Panc1 (cell line): Measurements from ENCODE around the gene SLIT3.

Experiments used
- CTCF ChIP-seq: fragments of 450-650 bp; IDR thresholded peaks from 2 replicates; pipeline ENCODE4 v1.5.1; 2017; ENCODE audit warnings: mild to moderate bottlenecking
- POLR2AphosphoS5 ChIP-seq: IDR thresholded peaks from 2 replicates; pipeline ENCODE4 v1.6.1; 2012; ENCODE audit warnings: mild to moderate bottlenecking, low read depth, low read length, moderate library complexity
- REST ChIP-seq, 2 experiments: IDR thresholded peaks; 2 replicates each; pipeline ENCODE4 v1.6.1; 2011 to 2012; ENCODE audit warnings: low read depth in 2 of 2, control low read depth in 1 of 2, low read length in 1 of 2, mild to moderate bottlenecking in 1 of 2, moderate library complexity in 1 of 2; ENCODE audit not compliant: insufficient read depth in 1 of 2
- TCF7L2 ChIP-seq: IDR thresholded peaks from 2 replicates; pipeline ENCODE4 v1.6.1; 2011; ENCODE audit warnings: mild to moderate bottlenecking, low read depth, low read length, inconsistent platforms

- TF ChIP-seq REST (IDR thresholded peaks at IDR 0.05; ENCODE audit: insufficient read depth in 1 of 2, low read depth in 2 of 2, low read length in 1 of 2): no peak
- no peak for TF ChIP-seq CTCF
- TF ChIP-seq TCF7L2: no peak
- TF ChIP-seq POLR2AphosphoS5: no peak
Observed at GRCh38 chr5:169147534-169147933, 153.4 kb downstream of the SLIT3 start.
